NCI-H2029 (cell line): ENCODE results near the gene NPM1.

Source experiments
- DNase-seq: peaks from one replicate; lab custom pipeline; 2025; lab: John Stamatoyannopoulos, UW

The NPM1 gene

GRCh38 chr5:171450423-171451331, 63.0 kb downstream of the NPM1 start:
- DNase-seq = peak; percentile 47

GRCh38 chr5:171451421-171451820, 63.8 kb downstream of the NPM1 start:
- no peak for DNase-seq

- no peak for DNase-seq
These were observed 65.5 kb downstream of the NPM1 start for GRCh38 chr5:171453056-171453725.

- DNase-seq = no peak
These were observed 66.3 kb downstream of the NPM1 start for GRCh38 chr5:171453988-171454387.

GRCh38 chr5:171454549-171454948, 66.9 kb downstream of the NPM1 start:
- DNase-seq = no peak

GRCh38 chr5:171455522-171455921, 67.9 kb downstream of the NPM1 start:
- no peak for DNase-seq

GRCh38 chr5:171457208-171457981, 69.7 kb downstream of the NPM1 start:
- DNase-seq = no peak

GRCh38 chr5:171459839-171460238, 72.2 kb downstream of the NPM1 start:
- DNase-seq = no peak
